IMR-90 (cell line): Measurements from ENCODE around the gene SPATA3. TPM values are rescaled to one million over a fixed set of nuclear protein-coding genes. Genes with fewer than 3 reads are reported as not detected.

Experiments used
- ATAC-seq: fragments of 200-7000 bp; cut with Tn5 transposase; 2 replicates; pipeline ENCODE4 v1.9.1; 2020; ENCODE audit warnings: low read depth, mild to moderate bottlenecking, moderate library complexity
- BruUV-seq: library from RNA; stranded (reverse); fragments of 400-500 nt; replicated peaks from 2 replicates; lab custom pipeline; 2021; lab: Mats Ljungman, UMichigan
- CTCF ChIA-PET: fragments of 300-600 bp; formaldehyde crosslinking; extraction: SDS; loops from one replicate; lab custom pipeline; 2021; ENCODE audit warnings: antibody characterized with exemption; lab: Yijun Ruan, JAX
- POLR2A ChIA-PET: fragments of 300-600 bp; sonication (Branson Sonifier 250); formaldehyde crosslinking; loops from one replicate; lab custom pipeline; 2022; ENCODE audit warnings: antibody characterized with exemption; ENCODE audit not compliant: unreplicated experiment; lab: Charles Lee
- DNase-seq: peaks from one replicate; pipeline ENCODE4 v3.0.0; 2013
- H2AFZ ChIP-seq: replicated peaks from 2 replicates; pipeline ENCODE3; 2013; ENCODE audit warnings: low read length, mild to moderate bottlenecking; ENCODE audit not compliant: poor library complexity
- H2AK5ac ChIP-seq: 2 replicates; pipeline ENCODE4 v1.6.1; 2013; ENCODE audit warnings: low read depth, low read length, inconsistent platforms
- H2AK9ac ChIP-seq: replicated peaks from 2 replicates; pipeline ENCODE3; 2013; ENCODE audit warnings: mild to moderate bottlenecking, low read depth, low read length, moderate library complexity; ENCODE audit not compliant: poor library complexity
- H2BK120ac ChIP-seq: 2 replicates; pipeline ENCODE4 v1.6.1; 2013; ENCODE audit warnings: low read depth, low read length, inconsistent platforms
- H2BK15ac ChIP-seq: 3 replicates; pipeline ENCODE4 v1.6.1; 2013; ENCODE audit warnings: low read depth, low read length, inconsistent platforms
- H2BK20ac ChIP-seq: 2 replicates; pipeline ENCODE4 v1.6.1; 2013; ENCODE audit warnings: low read depth, mild to moderate bottlenecking, inconsistent platforms, low read length, moderate library complexity
- H2BK5ac ChIP-seq: 2 replicates; pipeline ENCODE4 v1.6.1; 2013; ENCODE audit warnings: mild to moderate bottlenecking, low read depth, low read length, inconsistent platforms; ENCODE audit not compliant: poor library complexity, severe bottlenecking
- H3K14ac ChIP-seq: replicated peaks from 2 replicates; pipeline ENCODE4 v1.6.1; 2013; ENCODE audit warnings: low read depth, low read length, inconsistent platforms
- H3K18ac ChIP-seq: 2 replicates; pipeline ENCODE4 v1.6.1; 2013; ENCODE audit warnings: low read depth, low read length, control low read depth
- H3K23ac ChIP-seq: 2 replicates; pipeline ENCODE4 v1.6.1; 2013; ENCODE audit warnings: low read depth, low read length, inconsistent platforms
- H3K27ac ChIP-seq: 2 replicates; pipeline ENCODE4 v1.5.1; 2013; ENCODE audit warnings: mild to moderate bottlenecking, control low read depth, low read length; ENCODE audit not compliant: insufficient read depth
- H3K27me3 ChIP-seq: 2 replicates; pipeline ENCODE4 v1.6.1; 2013; ENCODE audit warnings: low read length; ENCODE audit not compliant: control insufficient read depth, insufficient read depth
- H3K36me3 ChIP-seq: 2 replicates; pipeline ENCODE4 v1.6.1; 2013; ENCODE audit warnings: low read length, mixed read lengths; ENCODE audit not compliant: control insufficient read depth, insufficient read depth
- H3K4ac ChIP-seq: 2 replicates; pipeline ENCODE4 v1.6.1; 2013; ENCODE audit warnings: low read depth, low read length, inconsistent platforms
- H3K4me1 ChIP-seq: 2 replicates; pipeline ENCODE4 v1.6.1; 2013; ENCODE audit warnings: low read length, mixed read lengths; ENCODE audit not compliant: control insufficient read depth, insufficient read depth
- H3K4me2 ChIP-seq: 2 replicates; pipeline ENCODE4 v1.6.1; 2013; ENCODE audit warnings: low read depth, mild to moderate bottlenecking, control low read depth, low read length, moderate library complexity
- H3K4me3 ChIP-seq: 2 replicates; pipeline ENCODE4 v1.5.1; 2013; ENCODE audit warnings: low read depth, mild to moderate bottlenecking, control low read depth, low read length, moderate library complexity; ENCODE audit not compliant: insufficient read depth
- H3K56ac ChIP-seq: 2 replicates; pipeline ENCODE4 v1.6.1; 2013; ENCODE audit warnings: low read length, inconsistent platforms; ENCODE audit not compliant: insufficient read depth; ENCODE audit errors: extremely low read depth
- H3K79me1 ChIP-seq, 2 experiments: 2 replicates each; pipeline ENCODE4 v1.6.1; 2013; ENCODE audit warnings: low read length in 2 of 2, inconsistent platforms in 1 of 2, low read depth in 1 of 2
- H3K9ac ChIP-seq: 2 replicates; pipeline ENCODE4 v1.6.1; 2013; ENCODE audit warnings: low read depth, low read length, control low read depth
- H3K9me1 ChIP-seq: 2 replicates; pipeline ENCODE4 v1.6.1; 2013; ENCODE audit warnings: low read length, inconsistent platforms; ENCODE audit not compliant: insufficient read depth
- H3K9me3 ChIP-seq: 2 replicates; pipeline ENCODE4 v1.6.1; 2013; ENCODE audit warnings: low read length; ENCODE audit not compliant: control insufficient read depth, insufficient read depth
- H4K20me1 ChIP-seq: 2 replicates; pipeline ENCODE4 v1.6.1; 2013; ENCODE audit warnings: low read length, inconsistent platforms; ENCODE audit not compliant: insufficient read depth
- H4K5ac ChIP-seq: 2 replicates; pipeline ENCODE4 v1.6.1; 2013; ENCODE audit warnings: mild to moderate bottlenecking, low read depth, low read length, control low read depth
- H4K8ac ChIP-seq, 2 experiments: 2 replicates each; pipeline ENCODE4 v1.6.1; 2013; ENCODE audit warnings: low read depth in 2 of 2, low read length in 2 of 2, control low read depth in 1 of 2, inconsistent platforms in 1 of 2
- H4K91ac ChIP-seq: 2 replicates; pipeline ENCODE4 v1.6.1; 2013; ENCODE audit warnings: low read depth, low read length, inconsistent platforms; ENCODE audit not compliant: insufficient read depth
- MAZ ChIP-seq: IDR thresholded peaks from 2 replicates; pipeline ENCODE4 v1.6.1; 2012; ENCODE audit warnings: low read depth, mild to moderate bottlenecking, low read length, improper control_type of control experiment, moderate library complexity, borderline replicate concordance
- WGBS, 2 experiments: methylation state at CpG; one replicate each; pipeline versions ENCODE4 v1.1.5 to v1.1.7; 2013; ENCODE audit warnings: missing lambda C conversion rate in 2 of 2; ENCODE audit not compliant: insufficient read length in 1 of 2; ENCODE audit errors: extremely low coverage in 2 of 2; 5-methylcytosine and 5-hydroxymethylcytosine counted together
- dilution Hi-C: fragments of 300-500 bp; cut with HindIII; formaldehyde crosslinking; loops from one replicate; pipeline ENCODE4 v1.14.3; 2018; ENCODE audit warnings: low sequenced_read_pairs; ENCODE audit not compliant: unreplicated experiment
- in situ Hi-C: fragments of 300-500 bp; cut with MboI; formaldehyde crosslinking; loops from 3 replicates; pipeline ENCODE4 v1.14.3; 2019; ENCODE audit warnings: low sequenced_read_pairs, inconsistent platforms, mixed read lengths
- intact Hi-C: fragments of 100-400 bp; cut with micrococcal nuclease; formaldehyde crosslinking; loops from 2 replicates; pipeline ENCODE4 v1.10.0; 2022
- polyA plus RNA-seq, 3 experiments: library from polyadenylated mRNA; depleted of rRNA; stranded (reverse); fragments of >200 nt; gene quantifications; 2 replicates each; pipeline ENCODE4 v1.2.3, GENCODE V29; 2012; ENCODE audit warnings: low replicate concordance in 1 of 3
- total RNA-seq: library from RNA; depleted of rRNA; stranded (reverse); fragments of >200 nt; gene quantifications from 2 replicates; pipeline ENCODE4 v1.2.3, GENCODE V29; 2012
- TF ChIP-seq, protein P1 (sequence below): conservative IDR thresholded peaks from 2 replicates; pipeline ENCODE4 v1.5.1; 2012; ENCODE audit warnings: mild to moderate bottlenecking, low read depth, low read length, improper control_type of control experiment

The SPATA3 gene
- total and polyA plus RNA-seq, 2 of the 4 experiments (the other 2 are of a cell fraction) = not detected

DNA sequence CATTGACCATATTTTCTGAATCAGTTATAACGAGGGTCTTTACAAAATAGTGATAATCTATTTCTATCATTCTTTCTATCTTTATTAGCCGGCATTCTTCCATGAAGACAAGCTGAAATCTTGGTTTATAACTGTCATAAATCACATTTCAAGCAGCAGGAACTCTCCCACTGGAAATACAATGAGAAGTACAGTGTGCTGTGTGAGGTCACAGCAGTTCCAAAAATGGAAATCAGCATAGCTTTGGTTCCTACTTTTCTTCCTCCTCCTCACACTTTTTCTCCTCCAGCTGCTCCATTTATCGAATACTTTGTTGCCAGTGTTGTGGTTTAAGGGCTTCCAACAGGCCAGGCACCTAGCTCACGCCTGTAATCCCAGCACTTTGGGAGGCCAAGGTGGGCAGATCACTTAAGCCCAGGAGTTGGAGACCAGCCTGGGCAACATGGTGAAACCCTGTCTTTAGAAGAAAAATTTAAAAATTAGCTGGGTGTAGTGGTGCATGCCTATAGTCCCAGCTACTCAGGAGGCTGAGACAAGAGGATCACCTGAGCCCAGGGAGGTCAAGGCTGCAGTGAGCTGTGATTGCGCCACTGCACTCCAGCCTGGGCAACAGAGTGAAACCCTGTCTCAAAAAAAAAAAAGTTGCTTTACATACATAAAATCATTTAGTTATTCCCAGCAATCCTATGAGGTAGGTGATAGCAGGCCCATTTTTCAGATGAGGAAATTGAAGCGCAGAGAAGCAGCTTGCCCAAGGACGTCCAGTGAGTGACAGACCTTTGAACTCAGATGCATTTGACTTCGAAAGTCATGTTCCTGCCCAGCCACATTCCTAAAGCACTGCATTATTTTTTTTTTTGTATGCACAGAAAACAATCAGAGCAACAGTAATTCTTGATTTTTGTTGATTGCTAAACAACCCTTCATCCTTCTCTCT lies 36.8 kb upstream of the SPATA3 start:
- H3K36me3 ChIP-seq = no peaks in the 10 kb centered on the region
- H4K5ac ChIP-seq = no peak overlapping the region
- BruUV-seq = no TSS peak
- no peak overlapping the region for H3K56ac ChIP-seq
- no peak overlapping the region for H3K14ac ChIP-seq
- dilution Hi-C loops (no loop called here), in situ Hi-C loops (no loop called here), intact Hi-C loops (loop anchor here (10.0 kb wide), 1 partner anchor 56 kb away; no protein-coding TSS in a partner anchor)
- no peak overlapping the region for H2BK120ac ChIP-seq
- no peak overlapping the region for H3K18ac ChIP-seq
- TF ChIP-seq, protein P1, sequence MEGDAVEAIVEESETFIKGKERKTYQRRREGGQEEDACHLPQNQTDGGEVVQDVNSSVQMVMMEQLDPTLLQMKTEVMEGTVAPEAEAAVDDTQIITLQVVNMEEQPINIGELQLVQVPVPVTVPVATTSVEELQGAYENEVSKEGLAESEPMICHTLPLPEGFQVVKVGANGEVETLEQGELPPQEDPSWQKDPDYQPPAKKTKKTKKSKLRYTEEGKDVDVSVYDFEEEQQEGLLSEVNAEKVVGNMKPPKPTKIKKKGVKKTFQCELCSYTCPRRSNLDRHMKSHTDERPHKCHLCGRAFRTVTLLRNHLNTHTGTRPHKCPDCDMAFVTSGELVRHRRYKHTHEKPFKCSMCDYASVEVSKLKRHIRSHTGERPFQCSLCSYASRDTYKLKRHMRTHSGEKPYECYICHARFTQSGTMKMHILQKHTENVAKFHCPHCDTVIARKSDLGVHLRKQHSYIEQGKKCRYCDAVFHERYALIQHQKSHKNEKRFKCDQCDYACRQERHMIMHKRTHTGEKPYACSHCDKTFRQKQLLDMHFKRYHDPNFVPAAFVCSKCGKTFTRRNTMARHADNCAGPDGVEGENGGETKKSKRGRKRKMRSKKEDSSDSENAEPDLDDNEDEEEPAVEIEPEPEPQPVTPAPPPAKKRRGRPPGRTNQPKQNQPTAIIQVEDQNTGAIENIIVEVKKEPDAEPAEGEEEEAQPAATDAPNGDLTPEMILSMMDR = no peak
- TF ChIP-seq MAZ = no peak
- ChIA-PET POLR2A (no interaction called here), CTCF (no interaction called here)
- no peak overlapping the region for H3K4ac ChIP-seq
- H2BK20ac ChIP-seq = no peak overlapping the region
- H3K9ac ChIP-seq = no peak overlapping the region
- H3K9me3 ChIP-seq = no peaks in the 10 kb centered on the region
- DNase-seq (no peak), ATAC-seq (no peak)
- H4K20me1 ChIP-seq = no peaks in the 10 kb centered on the region
- H3K79me1 ChIP-seq = no peaks in the 10 kb centered on the region
- no peak overlapping the region for H2AFZ ChIP-seq
- H3K4me2 ChIP-seq = no peak overlapping the region
- no peak overlapping the region for H2BK5ac ChIP-seq
- no peak overlapping the region for H3K23ac ChIP-seq
- no peaks in the 10 kb centered on the region for H3K9me1 ChIP-seq
- no peak overlapping the region for H2AK5ac ChIP-seq
- no peak overlapping the region for H3K27ac ChIP-seq
- H2BK15ac ChIP-seq = no peak overlapping the region
- peaks cover 25% of the 10 kb centered on the region for H3K27me3 ChIP-seq
- no peaks in the 10 kb centered on the region for H3K4me1 ChIP-seq
- no peak overlapping the region for H4K91ac ChIP-seq
- H2AK9ac ChIP-seq = no peak overlapping the region
- no CpG with 5 or more reads among the region's 8 CpGs for WGBS, 2 experiments
- H3K4me3 ChIP-seq = no peak overlapping the region
- H4K8ac ChIP-seq = no peak overlapping the region
